Measurements from ENCODE around the gene CNST.
"Not testable (repeated sequence)": the region's sequence is repeated elsewhere in the genome, so short reads cannot be mapped to it uniquely, and the experiment has no call there.

Gene CNST

DNA sequence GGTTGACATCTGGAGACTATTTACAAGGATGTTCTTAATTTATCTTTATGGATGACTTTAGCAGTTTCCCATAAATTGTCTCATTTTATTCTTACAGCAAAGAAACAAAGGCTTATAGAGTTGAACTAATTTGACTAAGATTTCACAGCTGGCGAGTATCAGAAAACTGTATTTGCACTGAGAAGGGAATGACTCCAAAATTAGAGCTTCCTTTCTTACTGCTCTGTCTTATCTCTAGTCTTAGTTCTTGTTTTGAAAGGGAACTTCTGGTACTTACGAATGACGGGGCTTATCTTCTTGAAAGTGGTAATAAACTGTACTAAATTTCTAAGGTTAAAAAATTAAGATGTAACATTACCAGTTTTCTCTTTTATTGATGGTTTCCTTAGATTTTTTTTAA is 13.6 kb downstream of the CNST start:
- DNase-seq = no peak
- intact Hi-C loops (cut with DNase I) = no loop called here

DNA sequence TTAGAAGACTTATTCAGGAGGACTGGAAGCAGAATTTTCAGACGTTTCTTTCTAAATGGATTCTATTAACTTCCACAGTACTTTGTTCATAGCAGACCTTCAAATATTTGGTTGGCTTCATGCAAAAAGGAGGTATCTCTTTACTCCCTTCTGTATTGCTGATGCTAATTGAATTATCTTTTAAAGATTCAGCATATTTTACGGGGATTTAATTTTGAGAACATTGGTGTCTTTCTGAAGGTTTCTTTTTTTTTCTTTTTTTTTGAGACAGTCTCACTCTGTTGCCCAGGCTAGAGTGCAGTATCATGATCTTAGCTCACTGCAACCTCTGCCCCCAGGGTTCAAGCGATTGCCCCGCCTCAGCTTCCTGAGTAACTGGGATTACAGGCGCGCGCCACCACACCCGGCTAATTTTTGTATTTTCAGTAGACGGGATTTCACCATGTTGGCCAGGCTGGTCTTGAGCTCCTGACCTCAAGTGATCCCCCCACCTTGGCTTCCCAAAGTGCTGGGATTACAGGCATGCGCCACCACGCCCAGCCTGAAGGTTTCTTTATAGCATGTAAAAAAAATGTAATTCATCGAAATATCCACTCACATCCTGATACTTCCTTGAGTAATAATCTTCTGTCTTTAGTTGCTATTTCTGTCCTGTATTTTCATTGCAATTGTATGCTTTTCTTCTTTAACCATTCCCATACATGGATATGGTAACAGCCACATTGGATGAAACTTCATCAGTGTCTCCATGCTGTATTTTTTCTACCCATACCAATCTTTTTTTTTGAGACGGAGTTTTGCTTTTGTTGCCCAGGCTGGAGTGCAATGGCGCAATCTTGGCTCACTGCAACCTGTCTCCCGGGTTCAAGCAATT is 14.5 kb downstream of the CNST start:
- DNase-seq = no peak
- intact Hi-C loops (cut with DNase I) = no loop called here

- no peak for DNase-seq
- intact Hi-C loops (cut with DNase I) = no loop called here
Observed at GRCh38 chr1:246582301-246583055, 16.2 kb downstream of the CNST start.

GRCh38 chr1:246583056-246583440 is 16.8 kb downstream of the CNST start:
- intact Hi-C loops (cut with DNase I) = no loop called here
- DNase-seq = no peak

DNA sequence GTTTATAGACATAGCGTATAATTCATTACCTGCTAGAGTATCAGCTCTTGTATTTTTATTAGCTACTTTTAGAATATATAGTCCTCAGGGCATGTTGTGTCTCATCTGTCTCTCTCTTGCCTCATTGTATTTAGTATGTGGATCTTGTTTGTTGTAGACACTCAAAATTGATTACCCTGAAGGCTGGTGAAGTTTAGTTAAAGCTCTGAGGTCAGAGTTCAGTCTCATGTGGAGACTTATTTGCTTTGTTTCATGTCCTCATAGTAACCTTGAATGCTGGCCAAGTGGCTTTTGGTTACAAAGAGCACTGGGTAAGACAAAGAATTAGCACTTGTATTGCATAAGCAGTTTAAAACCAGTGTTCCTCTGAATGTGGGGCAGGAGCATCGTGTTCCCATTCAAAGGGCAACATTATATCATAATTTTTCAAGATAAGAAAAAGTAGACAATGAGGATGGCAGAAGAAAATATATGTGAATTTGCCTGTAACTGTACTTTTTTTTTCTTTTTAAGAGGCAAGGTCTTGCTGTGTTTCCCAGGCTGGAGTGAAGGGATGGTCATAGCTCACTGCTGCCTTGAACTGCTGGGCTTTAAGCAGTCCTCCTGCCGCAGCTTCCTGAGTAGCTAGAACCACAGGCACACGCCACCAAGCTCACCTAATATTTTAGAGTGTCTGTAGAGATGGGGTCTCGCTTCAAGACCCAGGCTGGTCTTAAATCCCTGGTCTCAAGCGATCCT is 17.4 kb downstream of the CNST start:
- intact Hi-C loops (cut with DNase I) = no loop called here
- peak in 4 of 42 donors; percentile 8 to 29 (median 12) for DNase-seq

- intact Hi-C loops (cut with DNase I) = no loop called here
- DNase-seq = no peak
Observed at GRCh38 chr1:246587032-246587431, 20.8 kb downstream of the CNST start.

DNA sequence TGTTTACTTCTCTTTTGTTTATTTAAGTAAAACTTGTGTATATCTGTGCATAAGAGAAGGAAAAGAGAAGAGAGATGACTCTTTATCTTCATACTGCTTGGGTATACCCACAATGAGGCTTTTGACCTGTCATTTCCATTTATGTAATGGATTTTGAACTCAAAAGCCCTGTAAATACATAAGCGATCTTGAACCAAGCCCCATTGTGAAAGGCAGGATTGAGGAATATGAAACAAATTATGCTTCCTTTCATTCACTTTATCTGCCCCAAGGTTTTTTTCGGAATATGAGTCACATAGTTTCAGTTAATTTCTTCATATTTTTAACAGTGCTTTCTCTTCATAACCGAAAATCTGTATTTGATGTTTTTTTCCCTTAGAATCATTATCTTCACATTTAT is 21.4 kb downstream of the CNST start:
- DNase-seq = no peak
- intact Hi-C loops (cut with DNase I) = no loop called here

GRCh38 chr1:246588159-246588721 is 22.0 kb downstream of the CNST start:
- no peak for DNase-seq
- intact Hi-C loops (cut with DNase I) = no loop called here

DNA sequence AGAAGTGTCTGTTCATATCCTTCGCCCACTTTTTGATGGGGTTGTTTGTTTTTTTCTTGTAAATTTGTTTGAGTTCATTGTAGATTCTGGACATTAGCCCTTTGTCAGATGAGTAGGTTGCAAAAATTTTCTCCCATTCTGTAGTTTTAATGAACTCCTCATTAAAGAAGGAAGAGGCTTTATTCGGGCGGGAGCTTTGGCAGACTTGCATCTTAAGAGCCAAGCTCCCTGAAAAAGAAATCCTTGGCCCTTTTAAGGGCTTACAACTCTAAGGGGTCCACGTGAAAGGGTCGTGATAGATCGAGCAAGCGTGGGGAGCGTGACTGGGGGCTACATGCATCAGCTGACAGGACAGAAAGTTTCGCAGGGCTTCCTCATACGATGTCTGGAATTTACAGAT is 23.7 kb downstream of the CNST start:
- DNase-seq; intact Hi-C loops (cut with DNase I): not testable (repeated sequence)

GRCh38 chr1:246591047-246591446 is 24.8 kb downstream of the CNST start:
- intact Hi-C loops (cut with DNase I) = no loop called here
- no peak for DNase-seq

GRCh38 chr1:246591504-246591903 is 25.2 kb downstream of the CNST start:
- peak in 2 of 42 donors; percentile 14 to 25 for DNase-seq
- intact Hi-C loops (cut with DNase I) = no loop called here

GRCh38 chr1:246591958-246592357 is 25.7 kb downstream of the CNST start:
- intact Hi-C loops (cut with DNase I) = no loop called here
- no peak for DNase-seq

DNA sequence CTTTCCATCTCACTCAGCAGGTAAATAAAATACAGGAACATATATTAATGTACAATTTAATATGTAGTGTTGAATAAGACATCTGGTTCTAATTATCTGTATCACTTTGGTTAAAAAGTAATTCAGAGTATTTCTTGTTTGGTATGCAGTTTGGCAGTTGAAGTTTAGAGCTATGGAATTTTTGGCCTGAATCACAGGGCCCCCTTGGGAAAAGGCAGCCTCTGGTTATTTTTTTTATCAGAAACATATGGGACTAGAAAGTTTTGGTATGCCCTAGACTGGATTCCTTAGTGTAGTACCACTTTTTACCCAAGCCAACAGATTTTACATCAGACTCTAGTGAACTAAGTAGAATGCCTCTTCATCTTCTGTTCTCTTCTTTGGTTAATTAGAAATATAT is 26.4 kb downstream of the CNST start:
- intact Hi-C loops (cut with DNase I) = no loop called here

DNA sequence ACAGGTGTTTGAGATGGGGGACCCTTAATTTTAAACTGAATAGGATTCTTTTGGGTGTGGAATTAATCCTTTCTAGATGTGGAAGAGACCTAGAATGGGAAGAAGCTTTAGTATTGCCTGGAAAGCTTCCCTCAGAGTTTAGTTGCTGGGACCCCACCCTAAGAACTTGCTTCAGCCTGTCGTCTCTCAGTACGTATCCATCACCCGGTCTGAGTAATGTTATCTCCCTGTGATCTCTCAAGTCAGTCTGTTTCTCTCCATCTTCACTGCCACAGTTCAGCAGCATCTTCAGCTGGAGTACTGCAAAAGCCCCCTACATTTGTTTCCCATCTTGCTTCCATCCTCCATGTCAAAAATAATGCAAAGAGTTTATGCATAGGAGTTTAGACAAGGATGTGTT is 28.9 kb downstream of the CNST start:
- no peak for DNase-seq
- intact Hi-C loops (cut with DNase I) = no loop called here

More for the DNA sequence above, 26.4 kb downstream of the CNST start:
- no peak for DNase-seq

DNA sequence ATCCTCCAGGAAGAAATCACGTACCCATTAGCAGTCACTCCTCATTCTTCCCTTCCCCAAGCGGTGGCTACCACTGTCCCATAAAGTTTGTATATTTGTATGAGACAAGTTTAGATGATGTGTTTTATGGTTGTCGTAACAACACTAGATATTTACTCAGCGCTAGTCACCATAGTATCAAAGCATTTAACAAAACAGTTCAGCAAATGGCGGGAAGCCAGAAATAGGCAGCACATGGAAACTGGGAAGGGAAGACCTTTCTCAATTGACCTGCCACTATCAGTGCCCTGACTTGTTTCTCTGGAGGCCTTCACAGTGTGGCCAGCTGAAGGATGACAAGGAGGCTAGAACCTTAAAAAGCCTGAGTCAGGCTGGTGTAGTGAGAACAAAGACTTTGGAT is 31.1 kb downstream of the CNST start:
- intact Hi-C loops (cut with DNase I) = no loop called here
- DNase-seq = no peak

DNA sequence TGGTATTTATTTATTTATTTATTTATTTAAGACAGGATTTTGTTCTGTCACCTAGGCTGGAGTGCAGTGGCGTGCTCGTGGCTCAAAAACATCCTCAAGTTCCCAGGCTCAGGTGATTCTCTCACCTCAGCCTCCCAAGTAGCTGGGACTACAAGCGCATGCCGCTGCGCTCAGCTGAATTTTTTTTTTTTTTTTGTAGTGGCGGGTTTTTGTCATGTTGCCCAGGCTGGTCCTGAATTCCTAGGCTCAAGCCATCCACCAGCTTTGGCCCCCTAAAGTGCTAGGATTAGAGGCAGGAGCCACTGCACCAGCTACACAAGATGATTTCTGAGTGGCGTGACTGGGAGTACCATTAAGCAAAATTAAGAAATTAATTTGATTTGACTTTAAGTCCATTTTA is 31.7 kb downstream of the CNST start:
- no peak for DNase-seq
- intact Hi-C loops (cut with DNase I) = no loop called here

DNA sequence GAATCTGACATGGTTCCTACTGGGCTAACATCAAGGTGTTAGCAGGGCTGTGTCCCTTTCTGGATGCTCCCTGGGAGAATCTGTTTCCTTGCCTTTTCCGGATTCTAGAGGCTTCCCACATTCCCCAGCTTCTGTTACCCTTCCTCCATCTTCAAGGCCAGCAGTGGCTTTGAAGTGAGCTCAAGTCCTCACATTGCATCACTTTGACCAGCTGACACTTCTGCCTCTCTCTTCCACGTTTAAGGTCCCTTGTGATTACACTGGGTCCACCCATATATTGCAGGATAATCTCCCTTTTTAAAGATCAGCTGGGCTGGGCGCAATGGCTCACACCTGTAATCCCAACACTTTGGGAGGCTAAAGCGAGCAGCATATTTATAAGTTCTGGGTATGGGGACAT is 33.1 kb downstream of the CNST start:
- no peak for DNase-seq
- intact Hi-C loops (cut with DNase I) = no loop called here

GRCh38 chr1:246600579-246600978 is 34.3 kb downstream of the CNST start:
- intact Hi-C loops (cut with DNase I) = no loop called here
- DNase-seq = no peak

DNA sequence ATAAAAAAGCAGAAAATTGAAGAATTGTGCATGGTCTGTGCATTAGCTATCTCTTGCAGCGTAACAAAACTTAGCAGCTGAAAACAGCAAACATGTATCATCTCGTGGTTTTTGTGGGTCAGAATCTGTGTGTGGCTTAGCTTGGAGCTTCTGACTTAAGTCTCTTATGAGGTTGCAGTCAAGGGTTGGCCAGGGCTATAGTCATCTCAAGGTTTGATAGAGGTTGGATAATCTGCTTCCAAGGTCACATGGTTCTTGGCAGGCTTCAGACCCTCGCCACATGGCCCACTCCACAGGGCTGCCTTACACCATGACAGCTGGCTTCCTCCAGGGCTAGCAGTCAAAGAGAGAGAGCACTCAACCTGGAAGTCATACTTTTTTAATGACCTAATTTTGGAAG is 35.9 kb downstream of the CNST start:
- DNase-seq = no peak

GRCh38 chr1:246605231-246605630 is 39.0 kb downstream of the CNST start:
- DNase-seq; intact Hi-C loops (cut with DNase I): not testable (repeated sequence)

More for the DNA sequence above, 35.9 kb downstream of the CNST start:
- intact Hi-C loops (cut with DNase I) = no loop called here

Data from head of caudate nucleus (tissue), 42 donors.